Keratinocyte (primary cell): ENCODE results near the gene WDR47. TPM values are rescaled to one million over a fixed set of nuclear protein-coding genes. Genes with fewer than 3 reads are reported as not detected.
A peak's percentile ranks its signal among the peaks of the same experiment; 100 is the strongest.
"Not testable (repeated sequence)": the region's sequence is repeated elsewhere in the genome, so short reads cannot be mapped to it uniquely, and the experiment has no call there.

Source experiments
- DNase-seq: peaks from one replicate; pipeline ENCODE4 v3.0.0-alpha.2; 2011; ENCODE audit warnings: low read depth, missing footprints, low spot score
- FAIRE-seq: peaks from 2 replicates; lab custom pipeline; 2011; peaks lifted over from hg19 to GRCh38; lab: Jason Lieb, UNC
- H2AFZ ChIP-seq: 2 replicates; pipeline ENCODE4 v1.6.0; 2012; ENCODE audit warnings: low read length, control low read depth, inconsistent platforms; ENCODE audit not compliant: control insufficient read depth
- H3K27ac ChIP-seq: 2 replicates; pipeline ENCODE4 v1.5.1; 2011; ENCODE audit warnings: low read length; ENCODE audit not compliant: control insufficient read depth, insufficient read depth
- H3K27me3 ChIP-seq: 3 replicates; pipeline ENCODE4 v1.6.0; 2011; ENCODE audit warnings: low read length; ENCODE audit not compliant: control insufficient read depth, insufficient read depth; ENCODE audit errors: extremely low read depth
- H3K36me3 ChIP-seq, 2 experiments: 2 replicates in 1 of 2; 3 replicates in 1 of 2; pipeline ENCODE4 v1.5.1; 2011; ENCODE audit warnings: low read length in 2 of 2, mild to moderate bottlenecking in 1 of 2; ENCODE audit not compliant: control insufficient read depth in 2 of 2, insufficient read depth in 2 of 2; ENCODE audit errors: extremely low read depth in 1 of 2
- H3K4me1 ChIP-seq: 3 replicates; pipeline ENCODE4 v1.5.1; 2011; ENCODE audit warnings: low read length; ENCODE audit not compliant: control insufficient read depth, insufficient read depth; ENCODE audit errors: extremely low read depth
- H3K4me2 ChIP-seq: 3 replicates; pipeline ENCODE4 v1.6.0; 2011; ENCODE audit warnings: low read depth, low read length; ENCODE audit not compliant: control insufficient read depth, insufficient read depth; ENCODE audit errors: extremely low read depth
- H3K4me3 ChIP-seq, 3 experiments: fragments of 200-600 bp in 1 of 3; sonication (generic) in 1 of 3; 2 replicates in 2 of 3; 3 replicates in 1 of 3; pipeline ENCODE4 v1.5.1; 2011 to 2016; ENCODE audit warnings: low read length in 3 of 3, mild to moderate bottlenecking in 3 of 3, control low read depth in 2 of 3, inconsistent platforms in 1 of 3, low read depth in 1 of 3, mixed read lengths in 1 of 3, mixed run types in 1 of 3, moderate library complexity in 1 of 3; ENCODE audit not compliant: control insufficient read depth in 2 of 3, insufficient read depth in 2 of 3; ENCODE audit errors: extremely low read depth in 1 of 3
- H3K79me2 ChIP-seq: 2 replicates; pipeline ENCODE4 v1.6.0; 2012; ENCODE audit warnings: low read length; ENCODE audit not compliant: control insufficient read depth, insufficient read depth
- H3K9ac ChIP-seq: 3 replicates; pipeline ENCODE4 v1.6.0; 2011; ENCODE audit warnings: low read length; ENCODE audit not compliant: control insufficient read depth, insufficient read depth; ENCODE audit errors: extremely low read depth
- H3K9me1 ChIP-seq: 3 replicates; pipeline ENCODE4 v1.6.0; 2011; ENCODE audit warnings: low read length; ENCODE audit not compliant: control insufficient read depth, insufficient read depth; ENCODE audit errors: extremely low read depth
- H3K9me3 ChIP-seq: 2 replicates; pipeline ENCODE4 v1.5.1; 2012; ENCODE audit warnings: low read depth, low read length; ENCODE audit not compliant: control insufficient read depth
- H4K20me1 ChIP-seq: 3 replicates; pipeline ENCODE4 v1.6.0; 2011; ENCODE audit warnings: low read length; ENCODE audit not compliant: control insufficient read depth, insufficient read depth; ENCODE audit errors: extremely low read depth
- EZH2 ChIP-seq: IDR thresholded peaks from one replicate; pipeline ENCODE4 v1.6.1; 2012; ENCODE audit warnings: inconsistent platforms, mild to moderate bottlenecking, low read length, moderate library complexity
- dilution Hi-C: fragments of 300-500 bp; cut with MboI; formaldehyde crosslinking; loops from one replicate; pipeline ENCODE4 v1.7.0; 2020; ENCODE audit warnings: low sequenced_read_pairs; ENCODE audit not compliant: extremely low pct_ligation_motif_present
- polyA plus RNA-seq, 5 experiments: library from polyadenylated mRNA; depleted of rRNA in 3 of 5; stranded (reverse) in 3 of 5; stranded (forward) in 1 of 5; unstranded in 1 of 5; fragments of >200 nt; gene quantifications; 1 replicate in 1 of 5; 2 replicates in 3 of 5; 3 replicates in 1 of 5; pipeline versions ENCODE4 v1.2.1 to v1.2.3, GENCODE V29; 2011 to 2012; ENCODE audit warnings: missing spikeins in 2 of 5, low read depth in 1 of 5, low replicate concordance in 1 of 5
- TF ChIP-seq, protein P1 (sequence below), 3 experiments: IDR thresholded peaks in 1 of 3; conservative IDR thresholded peaks in 1 of 3; optimal IDR thresholded peaks in 1 of 3; 2 replicates in 2 of 3; 3 replicates in 1 of 3; pipeline versions ENCODE3 to v1.5.1; 2011; ENCODE audit warnings: low read length in 3 of 3, mild to moderate bottlenecking in 3 of 3, moderate library complexity in 2 of 3, control low read depth in 1 of 3, inconsistent platforms in 1 of 3; ENCODE audit not compliant: insufficient read depth in 2 of 3; ENCODE audit errors: extremely low read depth in 1 of 3

WDR47 gene
- polyA plus RNA-seq, 1 donor (not counting 4 experiments of a cell fraction or from before 2014, with no cell fraction given): 54.7 TPM

DNA sequence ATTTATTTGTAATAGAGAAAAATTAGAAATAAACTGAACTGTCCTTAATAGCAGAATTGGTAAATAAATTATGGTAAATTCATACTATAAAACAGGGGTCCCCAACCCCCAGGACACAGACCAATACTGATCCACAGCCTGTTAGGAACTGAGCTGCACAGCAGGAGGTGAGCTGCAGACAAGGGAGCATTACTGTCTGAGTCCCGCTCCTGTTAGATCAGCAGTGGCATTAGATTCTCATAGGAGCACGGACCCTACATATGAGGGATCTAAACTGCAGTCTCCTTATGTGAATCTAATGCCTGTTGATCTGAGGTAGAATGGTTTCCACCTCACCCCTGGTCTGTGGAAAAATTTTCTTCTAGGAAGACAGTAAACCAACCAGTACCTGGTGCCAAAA is 7.5 kb downstream of the WDR47 start:
- peaks cover 83% of the 10 kb centered on the region for H3K79me2 ChIP-seq
- TF ChIP-seq, protein P1, sequence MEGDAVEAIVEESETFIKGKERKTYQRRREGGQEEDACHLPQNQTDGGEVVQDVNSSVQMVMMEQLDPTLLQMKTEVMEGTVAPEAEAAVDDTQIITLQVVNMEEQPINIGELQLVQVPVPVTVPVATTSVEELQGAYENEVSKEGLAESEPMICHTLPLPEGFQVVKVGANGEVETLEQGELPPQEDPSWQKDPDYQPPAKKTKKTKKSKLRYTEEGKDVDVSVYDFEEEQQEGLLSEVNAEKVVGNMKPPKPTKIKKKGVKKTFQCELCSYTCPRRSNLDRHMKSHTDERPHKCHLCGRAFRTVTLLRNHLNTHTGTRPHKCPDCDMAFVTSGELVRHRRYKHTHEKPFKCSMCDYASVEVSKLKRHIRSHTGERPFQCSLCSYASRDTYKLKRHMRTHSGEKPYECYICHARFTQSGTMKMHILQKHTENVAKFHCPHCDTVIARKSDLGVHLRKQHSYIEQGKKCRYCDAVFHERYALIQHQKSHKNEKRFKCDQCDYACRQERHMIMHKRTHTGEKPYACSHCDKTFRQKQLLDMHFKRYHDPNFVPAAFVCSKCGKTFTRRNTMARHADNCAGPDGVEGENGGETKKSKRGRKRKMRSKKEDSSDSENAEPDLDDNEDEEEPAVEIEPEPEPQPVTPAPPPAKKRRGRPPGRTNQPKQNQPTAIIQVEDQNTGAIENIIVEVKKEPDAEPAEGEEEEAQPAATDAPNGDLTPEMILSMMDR (optimal IDR thresholded peaks at IDR 0.05 in 1 of 3, IDR thresholded peaks at IDR 0.05 in 1 of 3, conservative IDR thresholded peaks at IDR 0.05 in 1 of 3; ENCODE audit: extremely low read depth in 1 of 3, insufficient read depth in 2 of 3, low read length in 3 of 3): no peak
- TF ChIP-seq EZH2: no peak
- no peaks in the 10 kb centered on the region for H3K9me1 ChIP-seq
- no peak overlapping the region for H3K27ac ChIP-seq
- FAIRE-seq (no peak), DNase-seq (no peak)
- H4K20me1 ChIP-seq: no peaks in the 10 kb centered on the region
- dilution Hi-C loops: no loop called here
- no peak overlapping the region for H2AFZ ChIP-seq
- no peak overlapping the region for H3K9ac ChIP-seq
- no peaks in the 10 kb centered on the region for H3K27me3 ChIP-seq
- no peaks in the 10 kb centered on the region for H3K36me3 ChIP-seq
- H3K4me1 ChIP-seq: no peaks in the 10 kb centered on the region
- no peaks in the 10 kb centered on the region for H3K9me3 ChIP-seq
- H3K4me3 ChIP-seq: no peak overlapping the region
- no peak overlapping the region for H3K4me2 ChIP-seq

DNA sequence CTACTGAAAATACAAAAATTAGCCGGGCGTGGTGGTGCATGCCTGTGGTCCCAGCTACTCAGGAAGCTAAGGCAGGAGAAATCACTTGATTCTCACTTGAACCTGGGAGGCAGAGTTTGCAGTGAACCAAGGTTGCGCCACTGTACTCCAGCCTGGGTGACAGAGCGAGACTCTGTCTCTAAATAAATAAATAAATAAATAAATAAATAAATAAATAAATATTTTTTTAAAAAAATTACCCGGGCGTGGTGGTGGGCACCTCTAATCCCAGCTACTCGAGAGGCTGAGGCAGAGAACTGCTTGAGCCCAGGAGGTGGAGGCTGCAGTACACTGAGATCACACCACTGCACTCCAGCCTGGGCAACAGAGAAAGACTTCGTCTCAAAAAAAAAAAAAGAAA is 12.4 kb downstream of the WDR47 start:
- H4K20me1 ChIP-seq, H3K4me1 ChIP-seq, H3K9me3 ChIP-seq, H3K36me3 ChIP-seq, dilution Hi-C loops, DNase-seq, H2AFZ ChIP-seq, H3K27me3 ChIP-seq, H3K9ac ChIP-seq, H3K4me3 ChIP-seq, H3K9me1 ChIP-seq, H3K27ac ChIP-seq, FAIRE-seq, H3K4me2 ChIP-seq: not testable (repeated sequence)
- H3K79me2 ChIP-seq: peaks cover 73% of the 10 kb centered on the region

DNA sequence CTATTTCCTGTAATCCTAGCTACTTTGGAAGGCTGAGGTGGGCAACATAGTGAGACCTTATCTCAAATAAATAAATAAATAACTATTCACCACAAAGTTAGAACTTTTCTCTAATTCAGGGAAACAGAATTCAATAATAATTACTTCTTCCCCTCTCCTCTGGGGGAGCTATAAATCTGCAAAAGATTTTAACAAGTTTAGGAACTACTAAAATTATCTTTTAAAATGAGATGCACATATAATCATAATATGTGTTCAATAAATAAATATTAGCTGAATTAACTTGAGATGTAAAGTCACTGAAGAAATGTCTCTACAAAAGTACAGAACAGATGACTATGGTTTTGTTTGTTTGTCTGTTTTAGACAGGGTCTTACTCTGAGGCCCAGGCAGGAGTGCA is 14.1 kb downstream of the WDR47 start:
- Histone ChIP-seq H3K36me3 (peaks cover 3 to 4% of the 10 kb centered on the region in 2 experiments), H3K27me3 (no peaks in the 10 kb centered on the region), H3K27ac (no peak overlapping the region), H3K9ac (no peak overlapping the region), H3K4me3 (no peak overlapping the region), H2AFZ (no peak overlapping the region), H3K4me2 (peak overlapping the region; percentile 43), H3K79me2 (peaks cover 69% of the 10 kb centered on the region), H4K20me1 (no peaks in the 10 kb centered on the region), H3K9me1 (no peaks in the 10 kb centered on the region), H3K4me1 (peaks cover 6% of the 10 kb centered on the region), H3K9me3 (no peaks in the 10 kb centered on the region)
- FAIRE-seq: peak; percentile 9
- TF ChIP-seq EZH2: no peak
- TF ChIP-seq, protein P1 (optimal IDR thresholded peaks at IDR 0.05 in 1 of 3, IDR thresholded peaks at IDR 0.05 in 1 of 3, conservative IDR thresholded peaks at IDR 0.05 in 1 of 3; ENCODE audit: extremely low read depth in 1 of 3, insufficient read depth in 2 of 3, low read length in 3 of 3): peak in 1 of 3 experiments; percentile 32
- dilution Hi-C loops: no loop called here
- DNase-seq: no peak
